ENCODE results near the gene PDLIM3.
"Not testable (repeated sequence)": the region's sequence is repeated elsewhere in the genome, so short reads cannot be mapped to it uniquely, and the experiment has no call there.

Gene PDLIM3

DNA sequence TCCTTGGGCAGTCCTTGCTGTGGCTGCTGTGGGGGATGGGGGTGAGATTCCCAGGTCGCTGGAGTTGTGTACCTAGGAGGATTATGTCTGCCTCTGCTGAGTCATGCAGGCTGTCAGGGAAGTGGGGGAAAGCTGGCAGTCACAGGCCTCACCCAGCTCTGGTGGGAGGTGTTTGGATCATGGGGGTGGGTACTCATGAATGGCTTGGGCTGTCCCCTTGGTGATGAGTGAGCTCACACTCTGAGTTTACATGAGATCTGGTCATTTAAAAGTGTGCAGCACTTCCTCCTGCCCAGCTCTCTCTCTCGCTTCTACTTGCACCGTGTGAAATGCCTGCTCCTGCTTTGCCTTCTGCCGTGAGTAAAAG is 24.6 kb upstream of the PDLIM3 start:
- Histone ChIP-seq H3K9me3 (replicated peaks; ENCODE audit: insufficient read depth, low read length) (no peaks in the 10 kb centered on the region), H3K9ac (ENCODE audit: low read length) (no peak overlapping the region), H3K79me2 (ENCODE audit: low read length) (no peaks in the 10 kb centered on the region), H3K4me1 (ENCODE audit: low read length) (no peaks in the 10 kb centered on the region), H3K27me3 (replicated peaks; ENCODE audit: insufficient read depth, low read length) (no peaks in the 10 kb centered on the region), H3F3A (ENCODE audit: insufficient read depth, low read length) (no peaks in the 10 kb centered on the region), H3K4me2 (ENCODE audit: low read depth, low read length) (no peak overlapping the region), H3K4me3 (ENCODE audit: low read length) (no peak overlapping the region), H2AFZ (ENCODE audit: low read length) (no peak overlapping the region), H3K9me2 (replicated peaks; ENCODE audit: insufficient read depth, low read length) (no peaks in the 10 kb centered on the region), H3K27ac (ENCODE audit: low read length) (no peak overlapping the region), H4K20me1 (ENCODE audit: insufficient read depth, low read length) (no peaks in the 10 kb centered on the region), H3K36me3 (replicated peaks; ENCODE audit: insufficient read depth, low read length) (no peaks in the 10 kb centered on the region)
- TF ChIP-seq, protein P1, sequence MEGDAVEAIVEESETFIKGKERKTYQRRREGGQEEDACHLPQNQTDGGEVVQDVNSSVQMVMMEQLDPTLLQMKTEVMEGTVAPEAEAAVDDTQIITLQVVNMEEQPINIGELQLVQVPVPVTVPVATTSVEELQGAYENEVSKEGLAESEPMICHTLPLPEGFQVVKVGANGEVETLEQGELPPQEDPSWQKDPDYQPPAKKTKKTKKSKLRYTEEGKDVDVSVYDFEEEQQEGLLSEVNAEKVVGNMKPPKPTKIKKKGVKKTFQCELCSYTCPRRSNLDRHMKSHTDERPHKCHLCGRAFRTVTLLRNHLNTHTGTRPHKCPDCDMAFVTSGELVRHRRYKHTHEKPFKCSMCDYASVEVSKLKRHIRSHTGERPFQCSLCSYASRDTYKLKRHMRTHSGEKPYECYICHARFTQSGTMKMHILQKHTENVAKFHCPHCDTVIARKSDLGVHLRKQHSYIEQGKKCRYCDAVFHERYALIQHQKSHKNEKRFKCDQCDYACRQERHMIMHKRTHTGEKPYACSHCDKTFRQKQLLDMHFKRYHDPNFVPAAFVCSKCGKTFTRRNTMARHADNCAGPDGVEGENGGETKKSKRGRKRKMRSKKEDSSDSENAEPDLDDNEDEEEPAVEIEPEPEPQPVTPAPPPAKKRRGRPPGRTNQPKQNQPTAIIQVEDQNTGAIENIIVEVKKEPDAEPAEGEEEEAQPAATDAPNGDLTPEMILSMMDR (IDR thresholded peaks at IDR 0.05; ENCODE audit: low read length): no peak
- TF ChIP-seq EZH2phosphoT487 (IDR thresholded peaks at IDR 0.05; ENCODE audit: low read length): no peak
- no peak for TF ChIP-seq EZH2 (optimal IDR thresholded peaks at IDR 0.05; ENCODE audit: low read depth, low read length)
- DNase-seq: no peak

DNA sequence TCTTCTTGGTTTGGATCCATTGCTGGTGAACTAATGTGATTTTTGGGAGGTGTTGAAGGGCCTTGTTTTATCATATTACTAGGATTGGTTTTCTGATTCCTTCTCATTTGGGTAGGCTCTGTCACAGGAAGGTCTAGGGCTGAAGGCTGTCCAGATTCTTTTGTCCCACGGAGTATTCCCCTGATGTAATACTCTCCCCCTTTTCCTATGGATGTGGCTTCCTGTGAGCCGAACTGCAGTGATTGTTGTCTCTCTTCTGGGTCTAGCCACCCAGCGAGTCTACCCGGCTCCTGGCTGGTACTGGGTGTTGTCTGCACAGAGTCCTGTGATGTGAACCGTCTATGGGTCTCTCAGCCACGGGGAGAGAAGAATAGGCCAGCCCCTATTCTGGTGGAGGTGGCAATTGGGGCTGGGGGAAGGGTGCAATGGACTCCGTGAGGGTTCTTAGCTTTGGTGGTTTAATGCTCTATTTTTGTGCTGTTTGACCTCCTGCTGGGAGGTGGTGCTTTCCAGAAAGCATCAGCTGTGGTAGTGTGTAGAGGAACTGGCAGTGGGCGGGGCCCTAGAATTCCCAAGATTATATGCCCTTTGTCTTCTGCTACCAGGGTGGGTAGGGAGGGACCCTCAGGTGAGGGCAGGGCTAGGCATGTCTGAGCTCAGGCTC is 24.1 kb upstream of the PDLIM3 start:
- not testable (repeated sequence) for H3K79me2 ChIP-seq (ENCODE audit: low read length); H3K4me3 ChIP-seq (ENCODE audit: low read length); H3K9me3 ChIP-seq (replicated peaks; ENCODE audit: insufficient read depth, low read length); H4K20me1 ChIP-seq (ENCODE audit: insufficient read depth, low read length); H3K4me1 ChIP-seq (ENCODE audit: low read length); H2AFZ ChIP-seq (ENCODE audit: low read length); H3K27ac ChIP-seq (ENCODE audit: low read length); DNase-seq; H3K4me2 ChIP-seq (ENCODE audit: low read depth, low read length); H3K9ac ChIP-seq (ENCODE audit: low read length); H3K9me2 ChIP-seq (replicated peaks; ENCODE audit: insufficient read depth, low read length); H3K27me3 ChIP-seq (replicated peaks; ENCODE audit: insufficient read depth, low read length); H3K36me3 ChIP-seq (replicated peaks; ENCODE audit: insufficient read depth, low read length); H3F3A ChIP-seq (ENCODE audit: insufficient read depth, low read length)

GRCh38 chr4:185554365-185555126 is 19.2 kb upstream of the PDLIM3 start:
- no peaks in the 10 kb centered on the region for H3K36me3 ChIP-seq (replicated peaks; ENCODE audit: insufficient read depth, low read length)
- DNase-seq: no peak
- no peak overlapping the region for H3K4me3 ChIP-seq (ENCODE audit: low read length)
- no peaks in the 10 kb centered on the region for H3F3A ChIP-seq (ENCODE audit: insufficient read depth, low read length)
- no peak overlapping the region for H3K9ac ChIP-seq (ENCODE audit: low read length)
- H3K4me2 ChIP-seq (ENCODE audit: low read depth, low read length): no peak overlapping the region
- H3K9me3 ChIP-seq (replicated peaks; ENCODE audit: insufficient read depth, low read length): no peaks in the 10 kb centered on the region
- no peak overlapping the region for H2AFZ ChIP-seq (ENCODE audit: low read length)
- H3K27ac ChIP-seq (ENCODE audit: low read length): no peak overlapping the region
- no peaks in the 10 kb centered on the region for H3K9me2 ChIP-seq (replicated peaks; ENCODE audit: insufficient read depth, low read length)
- H3K79me2 ChIP-seq (ENCODE audit: low read length): no peaks in the 10 kb centered on the region
- H3K4me1 ChIP-seq (ENCODE audit: low read length): no peaks in the 10 kb centered on the region
- H3K27me3 ChIP-seq (replicated peaks; ENCODE audit: insufficient read depth, low read length): no peaks in the 10 kb centered on the region
- TF ChIP-seq, protein P1 (IDR thresholded peaks at IDR 0.05; ENCODE audit: low read length): no peak
- no peak for TF ChIP-seq EZH2 (optimal IDR thresholded peaks at IDR 0.05; ENCODE audit: low read depth, low read length)
- no peak for TF ChIP-seq EZH2phosphoT487 (IDR thresholded peaks at IDR 0.05; ENCODE audit: low read length)
- H4K20me1 ChIP-seq (ENCODE audit: insufficient read depth, low read length): no peaks in the 10 kb centered on the region

- no peak overlapping the region for H3K4me3 ChIP-seq (ENCODE audit: low read length)
These were observed 16.9 kb upstream of the PDLIM3 start for GRCh38 chr4:185552254-185552653.

More at GRCh38 chr4:185552254-185552653, 16.9 kb upstream of the PDLIM3 start:
- Histone ChIP-seq H3K27ac (ENCODE audit: low read length) (no peak overlapping the region), H3K36me3 (replicated peaks; ENCODE audit: insufficient read depth, low read length) (no peaks in the 10 kb centered on the region), H3K9ac (ENCODE audit: low read length) (no peak overlapping the region), H3K9me2 (replicated peaks; ENCODE audit: insufficient read depth, low read length) (no peaks in the 10 kb centered on the region), H2AFZ (ENCODE audit: low read length) (no peak overlapping the region), H3F3A (ENCODE audit: insufficient read depth, low read length) (no peaks in the 10 kb centered on the region), H4K20me1 (ENCODE audit: insufficient read depth, low read length) (no peaks in the 10 kb centered on the region), H3K79me2 (ENCODE audit: low read length) (no peaks in the 10 kb centered on the region), H3K4me2 (ENCODE audit: low read depth, low read length) (no peak overlapping the region), H3K9me3 (replicated peaks; ENCODE audit: insufficient read depth, low read length) (no peaks in the 10 kb centered on the region), H3K27me3 (replicated peaks; ENCODE audit: insufficient read depth, low read length) (no peaks in the 10 kb centered on the region), H3K4me1 (ENCODE audit: low read length) (no peaks in the 10 kb centered on the region)
- DNase-seq: no peak
- no peak for TF ChIP-seq EZH2 (optimal IDR thresholded peaks at IDR 0.05; ENCODE audit: low read depth, low read length)
- no peak for TF ChIP-seq EZH2phosphoT487 (IDR thresholded peaks at IDR 0.05; ENCODE audit: low read length)
- TF ChIP-seq, protein P1 (IDR thresholded peaks at IDR 0.05; ENCODE audit: low read length): no peak

Data from MM.1S (cell line).